Tibial nerve (tissue), 4 donors: ENCODE measurements around the gene MKLN1. TPM values are rescaled to one million over a fixed set of nuclear protein-coding genes. Genes with fewer than 3 reads are reported as not detected.

ENCODE experiments used
- DNase-seq, 2 donors: peaks; one replicate each; pipeline ENCODE4 v3.0.0-alpha.2; 2019; ENCODE audit warnings: low spot score in 2 of 2
- H3K27ac ChIP-seq, 4 donors: fragments of 200-600 bp; sonication (generic) in 3 of 4; one replicate each; pipeline ENCODE4 v1.5.1; 2017 to 2019; ENCODE audit warnings: mild to moderate bottlenecking in 1 of 4
- H3K27me3 ChIP-seq, 2 donors: fragments of 200-600 bp; sonication (generic) in 1 of 2; one replicate each; pipeline versions ENCODE4 v1.5.1 to v1.6.0; 2017 to 2019
- H3K36me3 ChIP-seq, 3 donors: fragments of 200-600 bp; sonication (generic); one replicate each; pipeline ENCODE4 v1.5.1; 2018 to 2019
- H3K4me1 ChIP-seq, 4 donors: fragments of 200-600 bp; sonication (generic) in 3 of 4; one replicate each; pipeline ENCODE4 v1.5.1; 2017 to 2019
- H3K4me3 ChIP-seq, 4 donors: fragments of 200-600 bp; sonication (generic) in 3 of 4; one replicate each; pipeline ENCODE4 v1.5.1; 2017 to 2019; ENCODE audit warnings: mild to moderate bottlenecking in 1 of 4, moderate library complexity in 1 of 4
- H3K9me3 ChIP-seq, 4 donors: fragments of 200-600 bp; sonication (generic) in 3 of 4; one replicate each; pipeline ENCODE4 v1.5.1; 2017 to 2019
- EP300 ChIP-seq, 2 donors: sonication (generic); formaldehyde crosslinking; IDR thresholded peaks; one replicate each; pipeline ENCODE4 v1.6.1; 2017; ENCODE audit warnings: antibody characterized with exemption in 2 of 2, mild to moderate bottlenecking in 1 of 2
- POLR2A ChIP-seq, 2 donors: fragments of 450-650 bp; IDR thresholded peaks; one replicate each; pipeline ENCODE4 v1.6.1; 2017; ENCODE audit warnings: antibody characterized with exemption in 2 of 2, mild to moderate bottlenecking in 2 of 2, moderate library complexity in 2 of 2
- WGBS, 2 donors: methylation state at CpG; one replicate each; pipeline ENCODE4 v1.1.5; 2018; 5-methylcytosine and 5-hydroxymethylcytosine counted together
- total RNA-seq, 4 donors: library from RNA; depleted of rRNA; stranded (reverse); fragments of >200 nt; gene quantifications; one replicate each; pipeline ENCODE4 v1.1.0, GENCODE V29; 2016
- TF ChIP-seq, protein P1 (sequence below), 5 experiments: fragments of 200-600 bp in 3 of 5; fragments of 450-650 bp in 2 of 5; sonication (generic) in 3 of 5; IDR thresholded peaks; one replicate each; pipeline ENCODE4 v1.5.1; 2016 to 2019; ENCODE audit warnings: antibody characterized with exemption in 5 of 5, mild to moderate bottlenecking in 3 of 5, moderate library complexity in 2 of 5

The MKLN1 gene
- total RNA-seq, 4 donors from 2014 or later, result 86.4 to 143 (median 95.0) TPM

DNA sequence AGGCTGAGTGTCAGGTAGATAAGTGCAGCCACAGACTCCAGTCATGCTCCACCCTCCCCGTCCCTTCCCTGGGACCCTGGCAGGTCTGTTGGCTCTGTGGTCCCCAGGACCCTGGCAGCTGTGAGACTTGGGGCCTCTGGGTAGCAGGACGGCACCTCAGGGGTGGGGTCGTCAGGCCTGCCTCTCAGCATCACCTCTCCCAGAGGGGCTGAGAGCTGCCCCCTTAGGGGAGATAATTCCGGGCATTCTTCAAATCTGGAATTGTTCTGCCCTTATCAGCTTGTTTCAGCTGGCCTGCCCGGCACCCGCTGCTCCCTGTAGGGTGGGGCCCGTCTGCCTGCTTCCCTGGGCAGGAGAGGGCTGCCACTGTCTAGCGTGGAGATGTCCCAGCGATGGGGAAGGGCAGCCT is 205.5 kb downstream of the MKLN1 start:
- no peak for DNase-seq
- 82% methylated on average over 9 of the region's 9 CpGs; no CpG with 5 or more reads in 1 of the 2 donors for WGBS, 2 donors
- no peak overlapping the region for H3K4me3 ChIP-seq
- H3K9me3 ChIP-seq, result no peaks in the 10 kb centered on the region
- TF ChIP-seq EP300 (IDR thresholded peaks at IDR 0.05), result no peak
- no peak for TF ChIP-seq POLR2A (IDR thresholded peaks at IDR 0.05)
- TF ChIP-seq, protein P1, sequence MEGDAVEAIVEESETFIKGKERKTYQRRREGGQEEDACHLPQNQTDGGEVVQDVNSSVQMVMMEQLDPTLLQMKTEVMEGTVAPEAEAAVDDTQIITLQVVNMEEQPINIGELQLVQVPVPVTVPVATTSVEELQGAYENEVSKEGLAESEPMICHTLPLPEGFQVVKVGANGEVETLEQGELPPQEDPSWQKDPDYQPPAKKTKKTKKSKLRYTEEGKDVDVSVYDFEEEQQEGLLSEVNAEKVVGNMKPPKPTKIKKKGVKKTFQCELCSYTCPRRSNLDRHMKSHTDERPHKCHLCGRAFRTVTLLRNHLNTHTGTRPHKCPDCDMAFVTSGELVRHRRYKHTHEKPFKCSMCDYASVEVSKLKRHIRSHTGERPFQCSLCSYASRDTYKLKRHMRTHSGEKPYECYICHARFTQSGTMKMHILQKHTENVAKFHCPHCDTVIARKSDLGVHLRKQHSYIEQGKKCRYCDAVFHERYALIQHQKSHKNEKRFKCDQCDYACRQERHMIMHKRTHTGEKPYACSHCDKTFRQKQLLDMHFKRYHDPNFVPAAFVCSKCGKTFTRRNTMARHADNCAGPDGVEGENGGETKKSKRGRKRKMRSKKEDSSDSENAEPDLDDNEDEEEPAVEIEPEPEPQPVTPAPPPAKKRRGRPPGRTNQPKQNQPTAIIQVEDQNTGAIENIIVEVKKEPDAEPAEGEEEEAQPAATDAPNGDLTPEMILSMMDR (IDR thresholded peaks at IDR 0.05), result no peak
- H3K4me1 ChIP-seq, result no peaks in the 10 kb centered on the region
- peak overlapping the region in 1 of 4 donors; percentile 30 for H3K27ac ChIP-seq
- H3K36me3 ChIP-seq, result no peaks in the 10 kb centered on the region
- H3K27me3 ChIP-seq, result no peaks in the 10 kb centered on the region

DNA sequence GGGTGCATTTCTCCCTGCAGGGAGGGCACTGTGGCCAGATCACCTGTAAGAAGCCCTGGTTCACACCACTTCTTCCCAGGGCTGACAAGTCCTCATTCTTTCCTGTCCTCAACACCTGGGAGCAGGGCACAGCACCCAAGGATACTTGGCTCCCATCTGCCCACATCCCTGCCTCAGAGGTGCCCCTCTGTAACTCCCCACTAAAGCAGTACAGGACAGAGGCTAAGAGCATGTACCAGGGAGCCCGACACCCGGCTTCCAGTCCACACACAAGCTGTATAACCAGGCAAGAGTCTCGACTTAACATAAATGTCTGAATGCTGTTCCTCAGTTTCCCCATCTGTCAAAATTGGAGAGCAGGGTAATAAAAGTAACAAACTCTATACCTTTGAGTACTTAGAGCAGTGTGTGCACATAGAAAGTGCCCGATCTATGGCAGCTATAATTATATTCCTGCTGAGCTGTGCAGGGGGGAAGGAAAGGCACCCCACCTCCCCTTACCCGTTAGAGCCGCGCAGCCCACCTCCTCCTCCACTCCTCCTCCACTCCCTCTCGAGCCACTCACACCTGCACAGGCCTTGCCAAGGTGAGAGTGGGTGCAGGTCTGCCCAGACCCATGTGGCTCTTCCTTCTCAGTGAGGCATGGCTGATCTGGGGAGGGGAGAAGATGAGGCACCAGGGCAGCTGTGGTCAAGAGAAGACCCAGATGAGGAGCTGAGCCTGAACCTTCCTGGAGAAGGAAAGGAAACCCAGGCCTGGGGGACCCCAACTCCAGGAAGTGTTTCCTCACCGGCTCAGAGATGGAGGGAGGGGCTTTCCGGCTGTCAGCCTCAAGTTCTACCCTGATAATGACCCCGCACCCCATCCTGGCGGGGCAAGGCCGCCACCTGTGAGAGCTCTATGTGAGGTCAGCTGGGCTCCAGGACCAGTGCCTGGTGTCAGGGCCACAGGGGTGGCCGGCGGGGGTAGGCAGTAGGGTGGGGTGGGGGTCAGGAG is 206.2 kb downstream of the MKLN1 start:
- no peak for TF ChIP-seq EP300 (IDR thresholded peaks at IDR 0.05)
- TF ChIP-seq POLR2A (IDR thresholded peaks at IDR 0.05), result no peak
- TF ChIP-seq, protein P1 (IDR thresholded peaks at IDR 0.05), result no peak
- H3K27ac ChIP-seq, result no peak overlapping the region
- no peak for DNase-seq

DNA sequence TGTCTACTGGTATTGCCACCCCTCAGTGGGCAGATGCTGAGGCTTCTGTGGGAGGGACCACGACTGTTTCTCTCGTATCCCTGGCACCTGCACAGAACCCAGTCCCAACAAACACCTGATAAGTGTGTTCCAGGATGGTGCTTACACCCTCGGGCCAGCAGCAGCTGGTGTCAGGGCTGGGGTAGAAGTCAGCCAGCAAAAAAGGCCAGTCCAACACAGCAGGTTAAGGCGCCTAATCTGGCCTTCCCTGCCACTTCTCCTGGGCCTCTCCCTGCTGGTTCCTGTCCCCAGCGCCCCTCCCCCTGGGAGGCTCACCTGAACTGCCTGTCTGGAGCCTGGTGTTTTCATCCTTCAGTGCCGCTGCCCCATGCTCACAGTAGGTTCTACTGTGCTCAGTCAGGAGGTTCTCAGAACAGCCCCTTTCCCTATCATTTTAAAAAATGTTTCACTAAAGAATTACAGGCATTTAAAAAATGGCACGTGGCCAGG is 208.7 kb downstream of the MKLN1 start:
- Histone ChIP-seq H3K36me3 (no peaks in the 10 kb centered on the region), H3K9me3 (no peaks in the 10 kb centered on the region), H3K4me1 (peaks cover 0 to 13% (median 0%) of the 10 kb centered on the region in 4 donors), H3K4me3 (no peak overlapping the region), H3K27ac (no peak overlapping the region), H3K27me3 (no peaks in the 10 kb centered on the region)
- no peak for DNase-seq
- TF ChIP-seq POLR2A (IDR thresholded peaks at IDR 0.05), result no peak
- 86 to 94% methylated on average over 7 of the region's 7 CpGs for WGBS, 2 donors

More for the DNA sequence above, 206.2 kb downstream of the MKLN1 start:
- Histone ChIP-seq H3K4me3 (no peak overlapping the region), H3K9me3 (no peaks in the 10 kb centered on the region), H3K4me1 (no peaks in the 10 kb centered on the region), H3K27me3 (no peaks in the 10 kb centered on the region), H3K36me3 (no peaks in the 10 kb centered on the region)
- WGBS, 2 donors, result 86 to 91% methylated on average over 11 to 15 of the region's 15 CpGs

DNA sequence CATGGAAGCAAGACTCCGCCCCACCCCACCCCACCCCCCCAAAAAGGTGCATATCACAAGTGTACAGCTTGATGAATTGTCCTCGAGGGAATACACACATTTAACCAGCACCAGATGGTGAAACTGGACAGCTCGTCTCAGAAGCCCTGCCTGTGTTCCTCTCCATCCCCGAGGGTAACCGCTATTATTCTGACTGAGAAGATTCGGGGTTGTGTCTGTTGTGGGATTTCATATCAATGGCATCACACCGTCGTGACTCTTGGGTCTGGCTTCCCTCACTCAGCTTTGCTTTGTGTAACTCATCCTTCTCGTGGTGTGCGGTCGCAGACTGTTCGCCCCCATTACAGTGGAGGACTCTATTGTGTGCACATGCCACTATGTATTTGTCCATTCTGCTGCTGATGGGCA is 209.9 kb downstream of the MKLN1 start:
- 83 to 89% methylated on average over 12 of the region's 12 CpGs for WGBS, 2 donors
- Histone ChIP-seq H3K9me3 (no peaks in the 10 kb centered on the region), H3K27ac (no peak overlapping the region), H3K27me3 (no peaks in the 10 kb centered on the region), H3K4me1 (peaks cover 0 to 16% (median 0%) of the 10 kb centered on the region in 4 donors), H3K36me3 (no peaks in the 10 kb centered on the region), H3K4me3 (no peak overlapping the region)
- TF ChIP-seq, protein P1 (IDR thresholded peaks at IDR 0.05), result no peak
- TF ChIP-seq POLR2A (IDR thresholded peaks at IDR 0.05), result no peak
- TF ChIP-seq EP300 (IDR thresholded peaks at IDR 0.05), result no peak
- DNase-seq, result no peak

DNA sequence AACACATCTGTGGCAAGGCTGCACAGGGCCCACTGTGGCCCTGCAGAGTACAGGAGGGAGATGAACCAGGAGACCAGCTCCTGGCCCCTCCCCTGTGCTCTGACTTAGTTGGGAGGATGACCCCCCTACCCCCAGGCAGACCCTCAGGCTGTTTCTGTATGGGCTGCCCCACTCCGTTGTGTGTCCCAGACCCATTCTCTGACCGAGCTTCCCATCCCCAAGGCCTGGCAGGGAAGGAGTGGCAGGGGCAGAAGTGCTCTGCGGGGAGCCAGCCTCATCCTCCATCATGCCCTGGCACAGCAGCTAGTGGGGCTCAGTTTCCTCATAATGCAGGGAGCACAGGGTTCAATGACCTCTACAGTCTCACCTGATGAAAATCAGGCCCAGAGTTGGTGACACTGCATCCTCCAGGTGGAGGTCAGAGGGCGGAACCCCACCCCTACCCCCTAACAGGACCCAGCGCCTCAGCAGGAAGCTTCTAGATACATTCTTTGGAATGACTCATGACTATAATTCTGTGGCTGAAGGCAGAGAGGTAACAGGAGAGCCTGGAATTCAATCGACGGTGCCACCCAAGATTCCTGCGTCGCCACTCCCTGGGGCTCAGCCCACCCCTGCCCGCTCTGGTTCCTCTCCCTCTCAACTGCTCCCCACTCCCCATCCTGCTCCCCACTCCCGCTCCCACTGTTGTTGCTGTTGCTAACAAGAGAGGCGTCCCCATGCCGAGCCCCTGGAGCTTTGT is 210.6 kb downstream of the MKLN1 start:
- Histone ChIP-seq H3K9me3 (no peaks in the 10 kb centered on the region), H3K4me1 (peaks cover 0 to 17% (median 0%) of the 10 kb centered on the region in 4 donors), H3K36me3 (no peaks in the 10 kb centered on the region), H3K27me3 (no peaks in the 10 kb centered on the region), H3K4me3 (no peak overlapping the region), H3K27ac (peak overlapping the region in 1 of 4 donors; percentile 9)
- TF ChIP-seq EP300 (IDR thresholded peaks at IDR 0.05), result no peak
- TF ChIP-seq, protein P1 (IDR thresholded peaks at IDR 0.05), result no peak
- TF ChIP-seq POLR2A (IDR thresholded peaks at IDR 0.05), result no peak
- WGBS, 2 donors, result 86 to 96% methylated on average over 10 to 13 of the region's 13 CpGs
- DNase-seq, result no peak
